ENCODE results near the gene HSF2BP.
"Not testable (repeated sequence)": the region's sequence is repeated elsewhere in the genome, so short reads cannot be mapped to it uniquely, and the experiment has no call there.

Gene HSF2BP

GRCh38 chr21:43659136-43660000 lies at the start of gene HSF2BP, which contains the start of gene RRP1B:
Gene HSF2BP, minus strand, starts transcription at chr21:43659488. Its CDS starts 1,392 bp downstream, at chr21:43658096.
Gene RRP1B, plus strand, starts transcription at chr21:43659560. Its CDS starts 105 bp downstream, at chr21:43659665.
- no peaks in the 10 kb centered on the region for H3K9me3 ChIP-seq (ENCODE audit: control insufficient read depth in 1 of 2, low read length in 2 of 2)
- H3K4me3 ChIP-seq (ENCODE audit: low read depth in 1 of 2, low read length in 2 of 2), result peak within 1 kb of the TSS; percentile 95 to 96
- peaks cover 0 to 18% of the 10 kb centered on the region in 2 donors for H3K4me1 ChIP-seq (ENCODE audit: control insufficient read depth in 1 of 2, insufficient read depth in 2 of 2, low read length in 2 of 2)
- peak within 1 kb of the TSS; percentile 78 for H3K27ac ChIP-seq (ENCODE audit: low read length)
- peaks cover 0 to 7% of the 10 kb centered on the region in 2 donors for H3K36me3 ChIP-seq (ENCODE audit: control insufficient read depth in 1 of 2, insufficient read depth in 2 of 2, low read length in 2 of 2)
- no peaks in the 10 kb centered on the region for H3K27me3 ChIP-seq (ENCODE audit: low read depth, low read length)

GRCh38 chr21:43708745-43709381 lies 49.6 kb upstream of the HSF2BP start:
- H3K9me3 ChIP-seq (ENCODE audit: control insufficient read depth in 1 of 2, low read length in 2 of 2), result no peaks in the 10 kb centered on the region
- H3K4me3 ChIP-seq (ENCODE audit: low read depth in 1 of 2, low read length in 2 of 2), result no peak overlapping the region
- H3K27ac ChIP-seq (ENCODE audit: low read length), result no peak overlapping the region
- no peaks in the 10 kb centered on the region for H3K27me3 ChIP-seq (ENCODE audit: low read depth, low read length)
- H3K4me1 ChIP-seq (ENCODE audit: control insufficient read depth in 1 of 2, insufficient read depth in 2 of 2, low read length in 2 of 2), result no peaks in the 10 kb centered on the region
- no peaks in the 10 kb centered on the region for H3K36me3 ChIP-seq (ENCODE audit: control insufficient read depth in 1 of 2, insufficient read depth in 2 of 2, low read length in 2 of 2)

GRCh38 chr21:43707462-43707861 lies 48.2 kb upstream of the HSF2BP start:
- Histone ChIP-seq H3K4me3 (ENCODE audit: low read depth in 1 of 2, low read length in 2 of 2) (no peak overlapping the region), H3K9me3 (ENCODE audit: control insufficient read depth in 1 of 2, low read length in 2 of 2) (no peaks in the 10 kb centered on the region), H3K27ac (ENCODE audit: low read length) (no peak overlapping the region), H3K4me1 (ENCODE audit: control insufficient read depth in 1 of 2, insufficient read depth in 2 of 2, low read length in 2 of 2) (no peaks in the 10 kb centered on the region), H3K27me3 (ENCODE audit: low read depth, low read length) (no peaks in the 10 kb centered on the region), H3K36me3 (ENCODE audit: control insufficient read depth in 1 of 2, insufficient read depth in 2 of 2, low read length in 2 of 2) (no peaks in the 10 kb centered on the region)

GRCh38 chr21:43703035-43703880 lies 44.0 kb upstream of the HSF2BP start:
- no peaks in the 10 kb centered on the region for H3K9me3 ChIP-seq (ENCODE audit: control insufficient read depth in 1 of 2, low read length in 2 of 2)
- H3K4me1 ChIP-seq (ENCODE audit: control insufficient read depth in 1 of 2, insufficient read depth in 2 of 2, low read length in 2 of 2), result no peaks in the 10 kb centered on the region
- no peak overlapping the region for H3K27ac ChIP-seq (ENCODE audit: low read length)
- no peaks in the 10 kb centered on the region for H3K27me3 ChIP-seq (ENCODE audit: low read depth, low read length)
- no peaks in the 10 kb centered on the region for H3K36me3 ChIP-seq (ENCODE audit: control insufficient read depth in 1 of 2, insufficient read depth in 2 of 2, low read length in 2 of 2)
- no peak overlapping the region for H3K4me3 ChIP-seq (ENCODE audit: low read depth in 1 of 2, low read length in 2 of 2)

GRCh38 chr21:43702785-43703034 lies 43.4 kb upstream of the HSF2BP start:
- no peak overlapping the region for H3K27ac ChIP-seq (ENCODE audit: low read length)

GRCh38 chr21:43701936-43702784 lies 42.9 kb upstream of the HSF2BP start:
- no peaks in the 10 kb centered on the region for H3K36me3 ChIP-seq (ENCODE audit: control insufficient read depth in 1 of 2, insufficient read depth in 2 of 2, low read length in 2 of 2)
- no peaks in the 10 kb centered on the region for H3K9me3 ChIP-seq (ENCODE audit: control insufficient read depth in 1 of 2, low read length in 2 of 2)
- H3K27me3 ChIP-seq (ENCODE audit: low read depth, low read length), result no peaks in the 10 kb centered on the region
- H3K27ac ChIP-seq (ENCODE audit: low read length), result no peak overlapping the region
- no peak overlapping the region for H3K4me3 ChIP-seq (ENCODE audit: low read depth in 1 of 2, low read length in 2 of 2)
- H3K4me1 ChIP-seq (ENCODE audit: control insufficient read depth in 1 of 2, insufficient read depth in 2 of 2, low read length in 2 of 2), result no peaks in the 10 kb centered on the region

More at GRCh38 chr21:43702785-43703034, 43.4 kb upstream of the HSF2BP start:
- Histone ChIP-seq H3K27me3 (ENCODE audit: low read depth, low read length) (no peaks in the 10 kb centered on the region), H3K4me3 (ENCODE audit: low read depth in 1 of 2, low read length in 2 of 2) (no peak overlapping the region), H3K4me1 (ENCODE audit: control insufficient read depth in 1 of 2, insufficient read depth in 2 of 2, low read length in 2 of 2) (no peaks in the 10 kb centered on the region), H3K36me3 (ENCODE audit: control insufficient read depth in 1 of 2, insufficient read depth in 2 of 2, low read length in 2 of 2) (no peaks in the 10 kb centered on the region), H3K9me3 (ENCODE audit: control insufficient read depth in 1 of 2, low read length in 2 of 2) (no peaks in the 10 kb centered on the region)

GRCh38 chr21:43699933-43700599 lies 40.8 kb upstream of the HSF2BP start:
- Histone ChIP-seq H3K4me3 (ENCODE audit: low read depth in 1 of 2, low read length in 2 of 2) (no peak overlapping the region), H3K9me3 (ENCODE audit: control insufficient read depth in 1 of 2, low read length in 2 of 2) (no peaks in the 10 kb centered on the region), H3K27me3 (ENCODE audit: low read depth, low read length) (no peaks in the 10 kb centered on the region), H3K27ac (ENCODE audit: low read length) (no peak overlapping the region), H3K4me1 (ENCODE audit: control insufficient read depth in 1 of 2, insufficient read depth in 2 of 2, low read length in 2 of 2) (no peaks in the 10 kb centered on the region), H3K36me3 (ENCODE audit: control insufficient read depth in 1 of 2, insufficient read depth in 2 of 2, low read length in 2 of 2) (peaks cover 0 to 11% of the 10 kb centered on the region in 2 donors)

GRCh38 chr21:43699492-43699777 lies 40.1 kb upstream of the HSF2BP start:
- H3K4me3 ChIP-seq (ENCODE audit: low read depth in 1 of 2, low read length in 2 of 2); H3K9me3 ChIP-seq (ENCODE audit: control insufficient read depth in 1 of 2, low read length in 2 of 2); H3K4me1 ChIP-seq (ENCODE audit: control insufficient read depth in 1 of 2, insufficient read depth in 2 of 2, low read length in 2 of 2); H3K27me3 ChIP-seq (ENCODE audit: low read depth, low read length); H3K27ac ChIP-seq (ENCODE audit: low read length): not testable (repeated sequence)
- H3K36me3 ChIP-seq (ENCODE audit: control insufficient read depth in 1 of 2, insufficient read depth in 2 of 2, low read length in 2 of 2), result peaks cover 0 to 16% of the 10 kb centered on the region in 2 donors

GRCh38 chr21:43697758-43698643 lies 38.7 kb upstream of the HSF2BP start:
- peaks cover 0 to 30% of the 10 kb centered on the region in 2 donors for H3K36me3 ChIP-seq (ENCODE audit: control insufficient read depth in 1 of 2, insufficient read depth in 2 of 2, low read length in 2 of 2)
- no peaks in the 10 kb centered on the region for H3K4me1 ChIP-seq (ENCODE audit: control insufficient read depth in 1 of 2, insufficient read depth in 2 of 2, low read length in 2 of 2)
- H3K27ac ChIP-seq (ENCODE audit: low read length), result no peak overlapping the region
- no peak overlapping the region for H3K4me3 ChIP-seq (ENCODE audit: low read depth in 1 of 2, low read length in 2 of 2)
- no peaks in the 10 kb centered on the region for H3K27me3 ChIP-seq (ENCODE audit: low read depth, low read length)
- H3K9me3 ChIP-seq (ENCODE audit: control insufficient read depth in 1 of 2, low read length in 2 of 2), result no peaks in the 10 kb centered on the region

GRCh38 chr21:43696214-43696613 lies 36.9 kb upstream of the HSF2BP start:
- Histone ChIP-seq H3K27ac (ENCODE audit: low read length) (no peak overlapping the region), H3K4me3 (ENCODE audit: low read depth in 1 of 2, low read length in 2 of 2) (no peak overlapping the region), H3K9me3 (ENCODE audit: control insufficient read depth in 1 of 2, low read length in 2 of 2) (no peaks in the 10 kb centered on the region), H3K36me3 (ENCODE audit: control insufficient read depth in 1 of 2, insufficient read depth in 2 of 2, low read length in 2 of 2) (peaks cover 9 to 47% of the 10 kb centered on the region in 2 donors), H3K4me1 (ENCODE audit: control insufficient read depth in 1 of 2, insufficient read depth in 2 of 2, low read length in 2 of 2) (no peaks in the 10 kb centered on the region), H3K27me3 (ENCODE audit: low read depth, low read length) (no peaks in the 10 kb centered on the region)
